HEK293 (cell line): ENCODE data around the gene BTBD16.
A peak's percentile ranks its signal among the peaks of the same experiment; 100 is the strongest.

Source experiments
- FEZF1 ChIP-seq: fragments of 450-650 bp; formaldehyde crosslinking; IDR thresholded peaks from 2 replicates; pipeline ENCODE4 v1.5.1; 2016; ENCODE audit warnings: missing biosample characterization, missing genetic modification characterization
- HOXA7 ChIP-seq: sonication (generic); formaldehyde crosslinking; IDR thresholded peaks from 2 replicates; pipeline ENCODE4 v1.8.1; 2022; ENCODE audit warnings: missing genetic modification reagents, borderline replicate concordance
- KLF10 ChIP-seq: fragments of 450-650 bp; IDR thresholded peaks from 2 replicates; pipeline ENCODE4 v1.5.1; 2018; ENCODE audit warnings: missing biosample characterization, mild to moderate bottlenecking, missing genetic modification characterization
- KLF16 ChIP-seq: fragments of 450-650 bp; formaldehyde crosslinking; IDR thresholded peaks from 2 replicates; pipeline ENCODE4 v1.5.1; 2017; ENCODE audit warnings: missing biosample characterization, missing genetic modification characterization
- KLF7 ChIP-seq: fragments of 450-650 bp; formaldehyde crosslinking; IDR thresholded peaks from 2 replicates; pipeline ENCODE4 v1.5.1; 2016; ENCODE audit warnings: missing biosample characterization, missing genetic modification characterization, borderline replicate concordance
- SCRT1 ChIP-seq: fragments of 450-650 bp; formaldehyde crosslinking; IDR thresholded peaks from 2 replicates; pipeline ENCODE4 v1.5.1; 2016; ENCODE audit warnings: missing biosample characterization, missing genetic modification characterization, borderline replicate concordance
- SP2 ChIP-seq: fragments of 450-650 bp; formaldehyde crosslinking; IDR thresholded peaks from 2 replicates; pipeline ENCODE4 v1.5.1; 2016; ENCODE audit warnings: missing biosample characterization, missing genetic modification characterization
- ZBTB7A ChIP-seq: fragments of 450-650 bp; formaldehyde crosslinking; IDR thresholded peaks from 2 replicates; pipeline ENCODE4 v1.5.1; 2016; ENCODE audit warnings: low read depth, missing biosample characterization, missing genetic modification characterization
- ZFHX2 ChIP-seq: fragments of 450-650 bp; formaldehyde crosslinking; conservative IDR thresholded peaks from 2 replicates; pipeline ENCODE4 v1.5.1; 2016; ENCODE audit warnings: missing biosample characterization, missing genetic modification characterization
- ZNF121 ChIP-seq: fragments of 450-650 bp; formaldehyde crosslinking; IDR thresholded peaks from 2 replicates; pipeline ENCODE4 v1.5.1; 2016; ENCODE audit warnings: missing biosample characterization, missing genetic modification characterization
- ZNF211 ChIP-seq: fragments of 450-650 bp; formaldehyde crosslinking; IDR thresholded peaks from 2 replicates; pipeline ENCODE4 v1.5.1; 2016; ENCODE audit warnings: low read depth, missing biosample characterization, missing genetic modification characterization
- ZNF214 ChIP-seq: fragments of 450-650 bp; formaldehyde crosslinking; IDR thresholded peaks from 2 replicates; pipeline ENCODE4 v1.5.1; 2017; ENCODE audit warnings: missing biosample characterization, mild to moderate bottlenecking, missing genetic modification characterization, borderline replicate concordance
- ZNF221 ChIP-seq: fragments of 450-650 bp; formaldehyde crosslinking; IDR thresholded peaks from 2 replicates; pipeline ENCODE4 v1.5.1; 2017; ENCODE audit warnings: missing biosample characterization, missing genetic modification characterization, borderline replicate concordance
- ZNF302 ChIP-seq: fragments of 450-650 bp; formaldehyde crosslinking; IDR thresholded peaks from 2 replicates; pipeline ENCODE4 v1.5.1; 2016; ENCODE audit warnings: missing biosample characterization, missing genetic modification characterization, low read depth
- ZNF324 ChIP-seq: fragments of 450-650 bp; formaldehyde crosslinking; IDR thresholded peaks from 2 replicates; pipeline ENCODE4 v1.5.1; 2016; ENCODE audit warnings: missing biosample characterization, missing genetic modification characterization
- ZNF404 ChIP-seq: fragments of 450-650 bp; formaldehyde crosslinking; IDR thresholded peaks from 2 replicates; pipeline ENCODE4 v1.5.1; 2017; ENCODE audit warnings: missing biosample characterization, missing genetic modification characterization
- ZNF423 ChIP-seq: fragments of 450-650 bp; formaldehyde crosslinking; IDR thresholded peaks from 2 replicates; pipeline ENCODE4 v1.5.1; 2016; ENCODE audit warnings: missing biosample characterization, missing genetic modification characterization
- ZNF48 ChIP-seq: fragments of 450-650 bp; formaldehyde crosslinking; IDR thresholded peaks from 2 replicates; pipeline ENCODE4 v1.5.1; 2016; ENCODE audit warnings: missing biosample characterization, missing genetic modification characterization
- ZNF521 ChIP-seq: fragments of 450-650 bp; formaldehyde crosslinking; IDR thresholded peaks from 2 replicates; pipeline ENCODE4 v1.5.1; 2017; ENCODE audit warnings: missing biosample characterization, mild to moderate bottlenecking, missing genetic modification characterization
- ZNF621 ChIP-seq: fragments of 450-650 bp; formaldehyde crosslinking; IDR thresholded peaks from 2 replicates; pipeline ENCODE4 v1.5.1; 2017; ENCODE audit warnings: missing biosample characterization, missing genetic modification characterization
- ZNF623 ChIP-seq: fragments of 450-650 bp; formaldehyde crosslinking; IDR thresholded peaks from 2 replicates; pipeline ENCODE4 v1.5.1; 2016; ENCODE audit warnings: missing biosample characterization, missing genetic modification characterization
- ZNF654 ChIP-seq: fragments of 450-650 bp; formaldehyde crosslinking; IDR thresholded peaks from 2 replicates; pipeline ENCODE4 v1.5.1; 2016; ENCODE audit warnings: low read depth, missing biosample characterization, missing genetic modification characterization
- ZNF747 ChIP-seq: fragments of 450-650 bp; formaldehyde crosslinking; IDR thresholded peaks from 2 replicates; pipeline ENCODE4 v1.5.1; 2016; ENCODE audit warnings: missing biosample characterization, missing genetic modification characterization
- ZSCAN23 ChIP-seq: fragments of 450-650 bp; formaldehyde crosslinking; IDR thresholded peaks from 2 replicates; pipeline ENCODE4 v1.5.1; 2016; ENCODE audit warnings: missing biosample characterization, missing genetic modification characterization
- TF ChIP-seq, protein P1 (sequence below): fragments of 450-650 bp; formaldehyde crosslinking; IDR thresholded peaks from 2 replicates; pipeline ENCODE4 v1.5.1; 2017; ENCODE audit warnings: missing biosample characterization, missing genetic modification characterization
- TF ChIP-seq, protein P2 (sequence below): fragments of 450-650 bp; formaldehyde crosslinking; IDR thresholded peaks from 2 replicates; pipeline ENCODE4 v1.5.1; 2017; ENCODE audit warnings: missing biosample characterization, missing genetic modification characterization
- TF ChIP-seq, protein P3 (sequence below): sonication (generic); formaldehyde crosslinking; IDR thresholded peaks from 2 replicates; pipeline ENCODE4 v1.8.1; 2022; ENCODE audit warnings: mild to moderate bottlenecking, moderate library complexity, missing genetic modification reagents
- TF ChIP-seq, protein P4 (sequence below): fragments of 450-650 bp; formaldehyde crosslinking; IDR thresholded peaks from 2 replicates; pipeline ENCODE4 v1.5.1; 2017; ENCODE audit warnings: missing biosample characterization, missing genetic modification characterization
- TF ChIP-seq, protein P5 (sequence below): fragments of 450-650 bp; formaldehyde crosslinking; IDR thresholded peaks from 2 replicates; pipeline ENCODE4; 2016; ENCODE audit warnings: missing biosample characterization, missing genetic modification characterization

Gene BTBD16

DNA sequence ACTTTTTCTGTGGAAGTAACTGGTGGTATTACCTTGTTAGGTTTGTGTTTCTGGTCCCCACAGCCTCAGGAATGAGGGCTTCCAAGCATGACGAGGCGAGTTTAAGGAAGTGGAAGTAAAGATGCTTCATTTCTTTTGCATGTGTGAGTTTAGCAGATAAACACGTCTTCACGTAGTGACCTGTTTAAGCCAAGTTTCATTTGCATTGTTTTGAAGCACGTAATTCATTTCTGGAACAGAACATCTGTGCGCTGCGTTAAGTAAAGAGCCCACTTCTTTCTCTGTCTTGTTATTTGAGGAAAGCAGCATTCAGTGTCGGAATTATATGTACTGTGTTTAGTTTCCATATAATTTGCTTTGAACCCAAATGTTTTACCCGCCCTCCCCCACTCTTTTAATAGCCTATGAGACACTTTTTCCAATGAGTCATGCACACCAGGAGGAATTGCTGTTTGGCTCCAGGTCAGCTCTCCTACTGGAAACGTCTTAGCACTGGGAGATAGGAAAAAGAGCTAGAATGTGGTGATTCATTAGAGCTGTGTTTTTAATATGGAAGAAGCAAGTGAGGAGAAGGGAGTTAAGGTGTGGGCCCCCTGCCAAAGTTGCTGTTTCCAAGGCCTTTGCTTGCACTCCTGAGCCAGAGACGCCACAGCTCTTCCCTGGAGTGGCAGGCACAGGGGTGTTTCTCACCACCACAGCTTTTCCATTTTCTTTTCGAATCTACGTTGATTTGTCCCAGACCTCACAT is 36.7 kb downstream of the BTBD16 start (continued):
- TF ChIP-seq, protein P1, sequence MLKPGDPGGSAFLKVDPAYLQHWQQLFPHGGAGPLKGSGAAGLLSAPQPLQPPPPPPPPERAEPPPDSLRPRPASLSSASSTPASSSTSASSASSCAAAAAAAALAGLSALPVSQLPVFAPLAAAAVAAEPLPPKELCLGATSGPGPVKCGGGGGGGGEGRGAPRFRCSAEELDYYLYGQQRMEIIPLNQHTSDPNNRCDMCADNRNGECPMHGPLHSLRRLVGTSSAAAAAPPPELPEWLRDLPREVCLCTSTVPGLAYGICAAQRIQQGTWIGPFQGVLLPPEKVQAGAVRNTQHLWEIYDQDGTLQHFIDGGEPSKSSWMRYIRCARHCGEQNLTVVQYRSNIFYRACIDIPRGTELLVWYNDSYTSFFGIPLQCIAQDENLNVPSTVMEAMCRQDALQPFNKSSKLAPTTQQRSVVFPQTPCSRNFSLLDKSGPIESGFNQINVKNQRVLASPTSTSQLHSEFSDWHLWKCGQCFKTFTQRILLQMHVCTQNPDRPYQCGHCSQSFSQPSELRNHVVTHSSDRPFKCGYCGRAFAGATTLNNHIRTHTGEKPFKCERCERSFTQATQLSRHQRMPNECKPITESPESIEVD: peak; percentile 93
- TF ChIP-seq ZNF214 (tag by site-specific recombination) (no peak), SP2 (tag by site-specific recombination) (no peak; the same call in 1 of the 2 replicates), ZNF211 (tag by site-specific recombination) (no peak), ZNF121 (tag by site-specific recombination) (no peak; the same call in 1 of the 2 replicates), ZBTB7A (tag by site-specific recombination) (no peak), ZNF654 (tag by site-specific recombination) (peak; percentile 21; the same call in 1 of the 2 replicates), ZNF324 (peak; percentile 83; the same call in 1 of the 2 replicates), KLF10 (tag by site-specific recombination) (no peak), ZNF623 (no peak), ZNF747 (tag by site-specific recombination) (no peak), ZNF48 (tag by site-specific recombination) (no peak), FEZF1 (no peak), ZSCAN23 (tag by site-specific recombination) (no peak; the same call in 1 of the 2 replicates), ZNF423 (tag by site-specific recombination) (no peak), HOXA7 (CRISPR knock-in tag) (no peak), ZNF521 (tag by site-specific recombination) (no peak), ZNF221 (tag by site-specific recombination) (no peak), ZNF404 (tag by site-specific recombination) (no peak), SCRT1 (no peak), ZFHX2 (tag by site-specific recombination) (peak; percentile 42; the same call in 1 of the 2 replicates), ZNF621 (tag by site-specific recombination) (no peak), ZNF302 (tag by site-specific recombination) (no peak), KLF16 (tag by site-specific recombination) (no peak), KLF7 (tag by site-specific recombination) (no peak)
- TF ChIP-seq, protein P2, sequence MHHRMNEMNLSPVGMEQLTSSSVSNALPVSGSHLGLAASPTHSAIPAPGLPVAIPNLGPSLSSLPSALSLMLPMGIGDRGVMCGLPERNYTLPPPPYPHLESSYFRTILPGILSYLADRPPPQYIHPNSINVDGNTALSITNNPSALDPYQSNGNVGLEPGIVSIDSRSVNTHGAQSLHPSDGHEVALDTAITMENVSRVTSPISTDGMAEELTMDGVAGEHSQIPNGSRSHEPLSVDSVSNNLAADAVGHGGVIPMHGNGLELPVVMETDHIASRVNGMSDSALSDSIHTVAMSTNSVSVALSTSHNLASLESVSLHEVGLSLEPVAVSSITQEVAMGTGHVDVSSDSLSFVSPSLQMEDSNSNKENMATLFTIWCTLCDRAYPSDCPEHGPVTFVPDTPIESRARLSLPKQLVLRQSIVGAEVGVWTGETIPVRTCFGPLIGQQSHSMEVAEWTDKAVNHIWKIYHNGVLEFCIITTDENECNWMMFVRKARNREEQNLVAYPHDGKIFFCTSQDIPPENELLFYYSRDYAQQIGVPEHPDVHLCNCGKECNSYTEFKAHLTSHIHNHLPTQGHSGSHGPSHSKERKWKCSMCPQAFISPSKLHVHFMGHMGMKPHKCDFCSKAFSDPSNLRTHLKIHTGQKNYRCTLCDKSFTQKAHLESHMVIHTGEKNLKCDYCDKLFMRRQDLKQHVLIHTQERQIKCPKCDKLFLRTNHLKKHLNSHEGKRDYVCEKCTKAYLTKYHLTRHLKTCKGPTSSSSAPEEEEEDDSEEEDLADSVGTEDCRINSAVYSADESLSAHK: peak; percentile 67
- TF ChIP-seq, protein P3, sequence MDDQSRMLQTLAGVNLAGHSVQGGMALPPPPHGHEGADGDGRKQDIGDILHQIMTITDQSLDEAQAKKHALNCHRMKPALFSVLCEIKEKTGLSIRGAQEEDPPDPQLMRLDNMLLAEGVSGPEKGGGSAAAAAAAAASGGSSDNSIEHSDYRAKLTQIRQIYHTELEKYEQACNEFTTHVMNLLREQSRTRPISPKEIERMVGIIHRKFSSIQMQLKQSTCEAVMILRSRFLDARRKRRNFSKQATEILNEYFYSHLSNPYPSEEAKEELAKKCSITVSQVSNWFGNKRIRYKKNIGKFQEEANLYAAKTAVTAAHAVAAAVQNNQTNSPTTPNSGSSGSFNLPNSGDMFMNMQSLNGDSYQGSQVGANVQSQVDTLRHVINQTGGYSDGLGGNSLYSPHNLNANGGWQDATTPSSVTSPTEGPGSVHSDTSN (CRISPR knock-in tag): no peak
- TF ChIP-seq, protein P4, sequence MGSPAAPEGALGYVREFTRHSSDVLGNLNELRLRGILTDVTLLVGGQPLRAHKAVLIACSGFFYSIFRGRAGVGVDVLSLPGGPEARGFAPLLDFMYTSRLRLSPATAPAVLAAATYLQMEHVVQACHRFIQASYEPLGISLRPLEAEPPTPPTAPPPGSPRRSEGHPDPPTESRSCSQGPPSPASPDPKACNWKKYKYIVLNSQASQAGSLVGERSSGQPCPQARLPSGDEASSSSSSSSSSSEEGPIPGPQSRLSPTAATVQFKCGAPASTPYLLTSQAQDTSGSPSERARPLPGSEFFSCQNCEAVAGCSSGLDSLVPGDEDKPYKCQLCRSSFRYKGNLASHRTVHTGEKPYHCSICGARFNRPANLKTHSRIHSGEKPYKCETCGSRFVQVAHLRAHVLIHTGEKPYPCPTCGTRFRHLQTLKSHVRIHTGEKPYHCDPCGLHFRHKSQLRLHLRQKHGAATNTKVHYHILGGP (tag by site-specific recombination): 0 out of 2 replicates have a peak, but pooled peaks have one; percentile 18
- TF ChIP-seq, protein P5, sequence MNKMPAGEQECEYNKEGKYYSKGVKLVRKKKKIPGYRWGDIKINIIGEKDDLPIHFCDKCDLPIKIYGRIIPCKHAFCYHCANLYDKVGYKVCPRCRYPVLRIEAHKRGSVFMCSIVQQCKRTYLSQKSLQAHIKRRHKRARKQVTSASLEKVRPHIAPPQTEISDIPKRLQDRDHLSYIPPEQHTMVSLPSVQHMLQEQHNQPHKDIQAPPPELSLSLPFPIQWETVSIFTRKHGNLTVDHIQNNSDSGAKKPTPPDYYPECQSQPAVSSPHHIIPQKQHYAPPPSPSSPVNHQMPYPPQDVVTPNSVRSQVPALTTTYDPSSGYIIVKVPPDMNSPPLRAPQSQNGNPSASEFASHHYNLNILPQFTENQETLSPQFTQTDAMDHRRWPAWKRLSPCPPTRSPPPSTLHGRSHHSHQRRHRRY (tag by site-specific recombination): no peak
- TF ChIP-seq, all 188 proteins: peak for 64
